Dedifferentiated amniotic fluid mesenchymal stem cell (primary cell): ENCODE measurements around the gene CDK7.
"Not testable (repeated sequence)": the region's sequence is repeated elsewhere in the genome, so short reads cannot be mapped to it uniquely, and the experiment has no call there.

ENCODE experiments used
- DNase-seq: peaks from one replicate; pipeline ENCODE4 v3.0.0-alpha.2; 2016; ENCODE audit errors: extremely low spot score

Gene CDK7

GRCh38 chr5:69234457-69235268, at the start of gene CDK7:
TSS of gene CDK7 (plus strand) at chr5:69234886. CDS start at chr5:69234976, 90 bp downstream.
- peak; percentile 94 for DNase-seq

- DNase-seq: no peak
These were observed 47.3 kb upstream of the CDK7 start for GRCh38 chr5:69187342-69187741.

DNA sequence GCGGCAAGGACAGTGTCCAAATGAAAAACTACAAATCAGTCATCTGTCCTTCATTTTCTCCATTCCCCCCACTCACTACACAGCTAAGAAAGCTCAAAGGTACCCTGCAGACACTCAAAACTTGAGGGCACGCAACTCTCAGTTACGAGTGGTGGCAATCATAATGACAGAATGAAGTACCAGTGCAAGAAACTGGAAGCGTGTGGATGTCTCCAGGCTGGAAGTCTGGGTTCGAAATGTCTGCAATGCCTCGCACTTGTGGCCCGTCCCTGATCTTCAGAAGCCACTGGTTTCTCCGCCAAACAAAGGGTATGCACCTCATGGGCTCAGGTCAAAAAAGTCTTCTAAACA, 45.9 kb upstream of the CDK7 start:
- DNase-seq: no peak

- peak; percentile 93 for DNase-seq
These were observed 45.3 kb upstream of the CDK7 start, which contains the start of gene CENPH for GRCh38 chr5:69189162-69190086. TSS of gene CENPH (plus strand) at chr5:69189583. CDS start at chr5:69189635, 52 bp downstream.

- DNase-seq: no peak
These were observed 32.2 kb upstream of the CDK7 start for GRCh38 chr5:69202497-69202896.

- DNase-seq: no peak
These were observed 28.0 kb upstream of the CDK7 start for GRCh38 chr5:69206528-69207190.

- peak; percentile 76 for DNase-seq
These were observed 25.1 kb upstream of the CDK7 start for GRCh38 chr5:69209602-69210001.

DNA sequence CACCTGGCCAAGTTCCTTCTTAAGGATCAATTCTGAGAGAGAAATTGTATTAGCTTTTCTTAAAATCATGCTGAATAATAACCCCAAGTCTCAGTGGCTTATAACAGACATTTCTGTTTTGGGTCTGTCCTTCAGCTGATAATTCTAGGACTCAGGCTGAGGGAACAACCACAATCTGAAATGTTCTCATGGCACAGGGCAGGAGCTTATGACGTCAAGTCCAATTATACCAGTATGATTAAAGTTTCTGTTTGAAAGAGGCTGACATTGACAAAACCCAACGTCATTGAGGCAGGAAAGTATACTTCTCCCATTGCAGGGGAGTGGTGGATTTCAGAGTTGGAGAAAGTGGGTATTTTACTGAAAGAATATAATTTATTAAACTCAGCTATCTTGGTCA, 23.5 kb upstream of the CDK7 start:
- no peak for DNase-seq

DNA sequence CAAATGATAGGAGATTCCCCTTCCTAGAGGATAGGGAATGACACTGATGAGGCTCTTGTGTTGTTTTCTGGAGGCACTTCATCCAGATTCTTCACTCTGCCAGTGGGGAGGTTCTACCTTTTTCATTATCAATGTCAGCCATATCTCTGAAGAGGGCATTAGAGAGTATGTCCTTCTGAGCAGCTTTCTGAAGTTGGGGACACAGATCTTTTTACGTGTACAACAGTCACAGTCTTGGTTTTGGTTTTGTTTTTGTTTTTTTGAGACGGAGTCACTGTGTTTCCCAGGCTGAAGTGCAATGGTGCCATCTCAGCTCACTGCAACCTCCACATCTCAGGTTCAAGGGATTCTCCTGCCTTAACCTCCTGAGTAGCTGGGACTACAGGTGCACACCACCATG, 22.7 kb upstream of the CDK7 start:
- no peak for DNase-seq

GRCh38 chr5:69213513-69214215, 21.0 kb upstream of the CDK7 start:
- no peak for DNase-seq

DNA sequence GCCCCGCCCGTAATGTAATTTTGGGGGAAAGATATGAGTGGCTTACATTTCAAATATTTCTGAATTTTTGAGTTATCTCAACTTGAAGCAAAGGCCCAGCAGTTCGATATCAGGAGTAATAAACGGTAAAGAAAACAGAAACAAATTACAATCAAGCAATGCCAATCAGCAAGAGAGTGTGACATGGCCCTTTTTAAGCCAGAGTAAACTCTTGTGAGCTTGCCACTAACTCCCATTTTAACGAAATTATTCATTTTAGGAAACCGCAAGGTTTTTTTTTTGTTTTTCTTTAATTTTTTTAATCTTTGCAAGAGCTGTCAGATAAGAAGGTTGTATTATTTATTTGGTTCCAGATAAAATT, 17.6 kb upstream of the CDK7 start:
- no peak for DNase-seq

GRCh38 chr5:69217548-69218526, 16.8 kb upstream of the CDK7 start:
- peak; percentile 85 for DNase-seq

DNA sequence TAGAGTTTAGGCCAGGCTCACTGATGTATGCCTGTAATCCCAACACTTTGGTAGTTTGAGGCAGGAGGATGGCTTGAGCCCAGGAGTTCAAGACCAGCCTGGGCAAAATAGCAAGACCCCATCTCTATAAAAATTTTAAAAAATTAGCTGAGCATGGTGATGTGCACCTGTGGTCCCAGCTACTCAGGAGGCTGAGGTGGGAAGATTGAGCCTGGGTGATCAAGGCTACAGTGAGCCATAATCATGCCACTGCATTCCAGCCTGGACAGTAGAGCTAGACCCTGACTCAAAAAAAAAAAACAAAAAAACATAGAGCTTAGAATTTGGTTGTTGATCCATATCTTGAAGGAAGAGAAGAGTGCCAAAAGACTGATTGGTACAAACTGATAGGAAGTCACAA, 14.7 kb upstream of the CDK7 start:
- no peak for DNase-seq

DNA sequence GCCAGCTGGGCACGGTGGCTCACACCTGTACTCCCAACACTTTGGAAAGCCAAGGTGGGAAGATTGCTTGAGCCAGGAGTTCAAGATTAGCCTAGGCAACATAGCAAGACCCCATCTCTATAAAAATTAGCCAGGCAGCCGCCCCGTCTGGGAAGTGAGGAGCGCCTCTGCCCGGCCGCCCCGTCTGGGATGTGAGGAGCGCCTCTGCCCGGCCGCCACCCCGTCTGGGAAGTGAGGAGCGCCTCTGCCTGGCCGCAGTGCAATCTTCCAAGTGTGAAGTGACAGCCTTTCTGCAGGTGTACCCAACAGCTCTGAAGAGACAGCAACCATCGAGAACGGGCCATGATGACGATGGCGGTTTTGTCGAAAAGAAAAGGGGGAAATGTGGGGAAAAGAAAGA, 14.3 kb upstream of the CDK7 start:
- not testable (repeated sequence) for DNase-seq

GRCh38 chr5:69220833-69221232, 13.9 kb upstream of the CDK7 start:
- DNase-seq: not testable (repeated sequence)

DNA sequence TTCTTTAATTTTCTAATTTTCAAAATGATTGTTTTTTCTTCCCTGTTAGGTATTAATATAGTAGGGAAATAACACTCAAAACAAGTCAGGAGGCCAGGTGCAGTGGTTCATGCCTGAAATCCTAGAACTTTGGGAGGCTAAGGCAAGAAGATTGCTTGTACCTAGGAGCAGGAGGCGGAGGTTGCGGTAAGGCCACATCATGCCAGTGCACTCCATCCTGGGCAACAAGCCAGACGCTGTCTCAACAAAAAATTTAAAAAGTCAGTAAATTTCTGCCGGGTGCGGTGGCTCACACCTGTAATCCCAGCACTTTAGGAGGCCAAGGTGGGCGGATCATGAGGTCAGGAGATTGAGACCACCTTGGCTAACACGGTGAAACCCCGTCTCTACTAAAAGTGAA, 10.2 kb upstream of the CDK7 start:
- DNase-seq: no peak

DNA sequence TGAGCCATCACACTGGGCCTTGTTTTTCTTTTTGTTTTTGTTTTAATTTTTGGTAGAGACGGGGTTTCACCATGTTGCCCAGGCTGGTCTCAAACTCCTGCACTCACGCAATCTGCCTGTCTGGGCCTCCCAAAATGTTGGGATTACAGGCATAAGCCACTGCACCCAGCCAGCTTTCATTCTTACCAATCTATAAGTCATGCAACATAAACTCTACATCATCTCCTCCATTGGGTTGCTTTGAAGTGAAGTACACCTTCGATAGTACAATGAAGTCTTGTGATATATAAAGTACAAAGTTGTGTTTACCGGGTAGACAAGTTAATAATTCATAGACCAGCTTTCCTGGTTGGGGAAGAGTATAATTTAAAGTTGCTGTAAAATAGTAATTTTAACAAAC, 8.8 kb upstream of the CDK7 start:
- DNase-seq: no peak

DNA sequence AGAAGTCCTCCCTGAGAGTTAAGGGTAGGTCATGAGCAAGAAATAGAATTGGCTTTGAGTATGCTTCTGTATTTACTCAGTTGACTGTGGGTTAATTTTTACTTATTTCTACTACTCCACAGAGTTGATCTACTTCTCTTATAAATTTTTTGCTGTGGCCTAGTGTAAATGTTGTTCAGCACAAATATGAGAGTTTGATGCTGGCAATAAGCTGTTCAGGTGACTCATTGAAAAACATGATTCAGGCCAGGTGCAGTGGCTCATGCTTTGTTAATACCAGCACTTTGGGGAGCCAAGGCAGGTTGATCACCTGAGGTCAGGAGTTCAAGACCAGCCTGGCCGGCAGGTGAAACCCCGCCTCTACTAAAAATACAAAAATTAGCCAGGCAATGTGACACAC, 4.5 kb upstream of the CDK7 start:
- DNase-seq: no peak

DNA sequence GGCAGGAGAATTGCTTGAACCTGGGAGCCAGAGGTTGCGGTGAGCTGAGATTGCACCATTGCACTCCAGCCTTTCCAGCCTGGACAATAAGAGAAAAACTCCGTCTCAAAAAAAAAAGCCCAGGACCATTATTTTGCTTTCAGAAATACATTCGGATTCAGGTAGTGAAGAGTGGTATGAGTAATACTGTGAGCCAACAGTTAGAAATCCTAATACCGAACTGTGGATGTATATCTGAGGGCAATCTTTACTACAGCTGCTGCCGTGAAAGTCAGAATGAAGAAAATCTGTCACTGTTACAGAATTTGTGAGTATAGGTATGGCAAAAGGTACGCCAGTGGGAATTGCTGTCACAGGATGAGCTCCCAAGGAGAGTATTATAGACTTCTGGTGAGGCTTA, 3.4 kb upstream of the CDK7 start:
- DNase-seq: no peak

GRCh38 chr5:69231851-69232250, 2.8 kb upstream of the CDK7 start:
- no peak for DNase-seq

DNA sequence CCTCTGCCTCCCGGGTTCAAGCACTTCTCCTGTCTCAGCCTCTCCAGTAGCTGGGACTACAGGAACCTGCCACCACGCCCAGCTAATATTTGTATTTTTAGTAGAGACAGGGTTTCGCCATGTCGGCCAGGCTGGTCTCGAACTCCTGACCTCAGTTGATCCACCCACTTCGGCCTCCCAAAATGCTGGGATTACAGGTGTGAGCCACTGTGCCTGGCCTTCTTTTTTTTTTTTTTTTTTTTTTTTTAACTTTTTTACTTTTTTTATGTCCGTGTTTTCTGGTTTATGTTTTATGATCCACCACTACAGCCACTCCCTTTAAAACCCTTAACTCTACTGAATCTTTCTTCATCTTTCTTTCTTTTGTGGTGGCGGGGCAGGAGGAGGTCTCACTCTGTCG, 2.0 kb downstream of the CDK7 start:
- not testable (repeated sequence) for DNase-seq
